CD4-positive, alpha-beta T cell treated with Interferon alpha-2 for 1 hour (primary cell): ENCODE results near the gene GNB5.
A peak's percentile ranks its signal among the peaks of the same experiment; 100 is the strongest.
"Not testable (repeated sequence)": the region's sequence is repeated elsewhere in the genome, so short reads cannot be mapped to it uniquely, and the experiment has no call there.

Experiments used
- DNase-seq, 2 donors: peaks; one replicate each; pipeline ENCODE4 v3.0.0-alpha.2; 2020 to 2022

GNB5 gene

GRCh38 chr15:52206446-52206845, 15.3 kb upstream of the GNB5 start:
- DNase-seq, result no peak

- no peak for DNase-seq
Measured at GRCh38 chr15:52204657-52205056, 13.5 kb upstream of the GNB5 start.

- no peak for DNase-seq
Measured at GRCh38 chr15:52200831-52201365, 9.7 kb upstream of the GNB5 start.

DNA sequence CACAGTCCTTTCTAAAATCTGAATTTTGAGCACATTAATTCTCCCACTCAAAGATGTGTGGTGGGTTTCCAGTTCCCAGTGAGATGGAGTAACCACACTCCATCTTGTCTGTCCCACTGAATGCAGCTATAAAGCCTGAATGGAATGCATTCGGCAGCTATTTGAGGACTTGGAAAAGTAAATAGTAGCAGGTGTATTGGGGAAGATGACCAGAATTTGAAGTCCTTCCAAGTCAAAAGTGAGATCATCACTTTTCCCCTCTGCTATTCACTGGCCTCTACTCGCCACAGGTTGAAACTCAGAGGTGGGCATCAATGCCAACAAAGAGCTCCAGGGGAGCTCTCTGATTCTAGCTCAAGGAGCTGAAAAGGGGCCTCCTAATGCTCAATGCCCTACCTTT, 8.1 kb upstream of the GNB5 start:
- no peak for DNase-seq

DNA sequence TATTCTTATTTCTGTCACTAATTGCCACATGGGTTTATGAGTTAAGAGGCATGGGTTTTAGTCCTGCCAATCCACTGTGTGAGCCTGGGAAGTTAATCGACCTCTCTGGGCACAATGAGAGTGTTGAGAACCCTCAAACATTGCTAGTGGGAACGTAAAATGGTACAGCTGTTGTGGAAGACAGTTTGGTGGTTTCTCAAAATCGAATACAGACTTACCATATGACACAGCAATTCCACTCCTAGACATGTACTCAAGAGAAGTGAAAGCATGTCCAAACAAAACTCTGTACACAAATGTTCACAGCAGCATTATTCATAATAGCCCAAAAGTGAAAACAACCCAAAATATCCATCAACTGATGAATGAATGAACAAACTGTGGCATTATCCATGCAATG, 5.7 kb upstream of the GNB5 start:
- no peak for DNase-seq

DNA sequence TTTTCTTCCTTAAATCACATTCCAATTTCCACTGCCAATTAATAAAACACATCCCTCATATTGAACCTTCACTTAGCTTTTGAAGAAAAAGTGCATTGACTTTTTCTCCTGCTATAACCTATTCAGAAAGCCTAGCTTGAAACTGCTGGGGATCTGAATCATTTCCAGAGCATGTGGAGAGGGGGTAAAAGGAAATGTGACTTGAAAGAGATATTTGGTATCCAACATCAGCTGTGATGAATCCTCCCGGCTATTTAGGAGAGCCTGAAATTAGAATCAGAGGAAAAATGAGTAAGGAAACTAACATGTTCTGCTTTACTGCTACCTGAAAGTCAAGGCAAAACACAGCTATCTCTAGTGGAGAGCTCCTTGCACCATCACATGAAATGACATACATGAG, 2.6 kb upstream of the GNB5 start:
- DNase-seq, result no peak

- DNase-seq, result no peak
Measured at GRCh38 chr15:52193321-52193720, 2.1 kb upstream of the GNB5 start.

DNA sequence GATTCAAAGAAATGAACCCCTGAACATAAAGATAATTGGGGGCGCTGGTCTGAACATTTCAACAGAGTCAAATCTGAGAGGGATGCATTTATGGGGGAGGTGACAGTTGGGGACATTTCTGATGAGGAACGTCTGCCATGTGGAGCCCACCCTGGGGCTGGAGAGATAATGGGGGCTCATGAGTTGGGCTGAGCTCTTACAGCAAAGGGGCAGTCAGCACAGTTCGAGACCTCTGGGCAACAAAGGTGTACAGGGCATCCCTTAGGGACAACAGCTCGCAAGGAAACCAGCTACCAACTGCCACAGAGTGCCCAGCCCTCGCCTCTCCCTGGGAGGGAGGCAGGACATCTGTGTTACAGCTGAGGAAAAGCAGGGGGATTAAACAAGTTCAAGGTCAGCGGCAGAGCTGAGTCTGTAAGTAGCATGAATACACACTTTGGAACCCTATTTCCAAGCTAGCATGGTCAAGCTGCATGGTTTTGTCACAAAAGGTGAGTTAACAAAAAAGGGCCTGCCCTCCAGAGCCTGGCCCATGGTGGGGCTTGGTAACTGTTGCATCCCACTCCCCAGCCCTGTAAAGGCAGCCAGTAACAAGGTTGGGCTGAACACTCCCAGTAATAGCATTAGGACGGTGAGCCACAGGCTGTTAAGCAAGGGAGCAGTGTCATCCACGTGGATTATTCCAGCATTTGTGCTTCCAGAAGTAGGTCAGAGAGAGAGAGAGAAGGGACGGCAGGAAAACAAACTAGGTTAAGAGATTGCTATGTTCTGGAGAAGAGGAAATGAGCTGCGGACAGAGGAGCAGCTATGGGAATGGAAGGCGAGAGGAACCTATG, 4.3 kb downstream of the GNB5 start:
- no peak for DNase-seq

- DNase-seq, result no peak
Measured at GRCh38 chr15:52185151-52185561, 6.0 kb downstream of the GNB5 start.

DNA sequence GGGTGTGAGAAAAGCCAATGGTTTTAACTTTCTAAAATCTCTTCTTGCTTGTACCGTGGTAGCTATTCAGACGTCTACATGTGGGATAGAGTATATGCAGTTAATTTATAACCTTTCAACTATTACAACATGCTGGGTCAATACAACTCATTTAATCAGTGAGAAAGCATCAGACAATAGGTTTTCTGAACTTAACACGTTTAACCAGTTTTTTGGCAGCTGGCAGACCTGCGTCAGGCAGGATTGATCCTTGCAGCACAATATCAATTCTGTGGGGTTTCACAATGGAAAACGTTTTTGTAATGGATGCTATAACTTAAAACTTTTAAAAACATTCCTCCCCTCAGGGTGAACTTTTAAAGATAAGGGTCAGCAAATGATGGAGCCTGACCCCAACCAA, 6.5 kb downstream of the GNB5 start:
- DNase-seq, result no peak

DNA sequence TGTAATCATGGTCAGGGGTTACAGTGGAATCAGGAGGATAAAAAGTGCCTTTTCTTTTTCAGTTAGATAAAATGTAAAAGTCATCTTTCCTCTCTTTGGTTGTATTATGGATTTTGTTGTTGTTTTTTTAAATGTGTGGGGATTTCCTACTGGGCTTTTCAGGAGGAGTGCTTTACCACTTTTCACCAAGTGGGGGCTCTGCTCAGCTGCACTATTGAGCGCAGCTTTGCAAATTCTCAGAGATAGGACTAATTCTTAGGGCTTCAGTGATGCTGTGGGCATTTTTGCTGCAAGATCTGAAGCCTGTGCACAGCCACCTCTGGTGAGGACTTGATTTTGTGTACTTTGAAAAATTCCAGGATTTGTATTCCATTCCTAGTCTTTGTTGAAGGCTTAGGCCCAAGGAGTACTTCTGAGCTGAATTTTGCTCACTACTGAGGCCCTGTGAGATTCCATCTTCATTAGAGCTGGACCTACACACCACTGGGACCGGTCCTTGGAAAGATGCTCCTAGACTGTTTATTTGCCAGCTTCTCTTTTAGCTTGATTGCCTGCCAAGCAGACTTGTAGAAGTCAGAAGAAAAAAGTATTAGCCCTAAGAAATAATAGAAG, 7.5 kb downstream of the GNB5 start:
- DNase-seq, result peak in 1 of 2 donors; percentile 46

- no peak for DNase-seq
Measured at GRCh38 chr15:52181938-52182780, 9.0 kb downstream of the GNB5 start.

GRCh38 chr15:52180851-52181450, 10.2 kb downstream of the GNB5 start:
- DNase-seq, result no peak

DNA sequence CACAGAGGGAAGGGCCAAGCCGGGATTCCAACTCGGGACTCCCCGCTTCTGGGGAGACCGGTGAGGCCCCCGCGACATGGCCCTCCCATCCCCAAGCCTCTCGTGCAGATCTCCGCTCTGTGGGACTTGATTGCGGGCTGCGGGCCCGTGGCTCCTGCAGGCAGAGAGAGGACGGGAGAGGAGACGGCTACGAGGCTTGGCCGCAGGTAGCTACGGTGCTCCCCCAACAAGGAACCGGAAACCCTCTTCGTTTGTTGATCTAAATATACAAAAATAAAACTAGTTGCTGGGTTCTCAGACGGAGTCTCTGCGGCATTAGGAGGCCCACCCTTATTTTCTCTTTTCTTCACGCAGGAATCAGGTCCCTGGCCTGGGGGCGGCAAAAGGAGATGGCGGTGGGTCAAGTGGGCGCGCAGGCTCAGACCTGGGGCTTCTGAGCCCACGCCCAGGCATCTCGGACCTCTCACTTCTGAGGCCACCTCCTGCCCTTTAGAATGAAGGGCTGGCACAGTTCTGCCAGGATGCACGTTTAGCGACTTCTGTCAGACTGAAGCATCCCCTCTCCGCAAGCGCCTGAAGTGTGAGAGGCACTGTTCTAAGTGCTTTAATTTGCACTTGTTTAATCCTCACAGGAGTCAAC, 10.9 kb downstream of the GNB5 start:
- DNase-seq, result peak; percentile 56 to 69

- peak; percentile 88 to 90 for DNase-seq
Measured at GRCh38 chr15:52179278-52180195, 11.7 kb downstream of the GNB5 start.

DNA sequence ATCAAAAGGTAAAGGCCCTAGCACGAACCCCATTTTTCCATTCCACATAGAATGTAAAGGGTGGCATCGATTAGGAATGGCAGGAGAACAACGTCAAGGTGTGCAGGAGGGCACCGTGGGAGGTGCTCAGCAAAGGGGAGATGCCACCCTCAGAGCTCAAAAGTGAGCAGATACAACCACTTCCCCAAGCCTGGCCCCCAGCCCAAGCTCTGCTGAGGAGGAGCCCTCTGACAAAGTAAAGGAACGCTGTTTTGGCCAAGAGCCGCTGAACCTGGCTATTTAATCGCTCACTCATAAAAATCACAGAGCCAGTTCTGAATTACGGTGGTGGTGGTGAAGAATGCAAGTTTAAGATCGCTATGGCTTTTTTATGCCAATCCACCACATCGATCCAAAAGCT, 12.4 kb downstream of the GNB5 start:
- DNase-seq, result no peak

DNA sequence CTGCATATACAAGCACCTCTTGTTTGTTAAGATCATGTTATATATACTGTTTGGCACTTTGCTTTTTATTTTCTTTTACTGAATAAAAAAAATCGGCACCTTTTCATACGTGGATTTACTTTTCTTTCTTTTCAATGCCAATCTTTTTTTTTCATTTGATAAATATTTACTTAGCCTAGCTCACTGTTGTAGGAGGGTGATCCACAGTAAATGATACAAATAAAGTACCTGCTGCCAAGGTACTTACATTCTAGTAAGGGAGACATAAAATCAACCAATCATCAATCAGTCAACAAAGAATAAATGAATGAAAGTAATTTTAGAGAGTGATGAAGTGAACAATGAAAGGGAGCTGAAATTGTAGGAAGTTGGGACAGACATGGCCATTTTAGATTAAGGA, 18.3 kb downstream of the GNB5 start:
- no peak for DNase-seq

- no peak for DNase-seq
Measured at GRCh38 chr15:52171807-52172206, 19.4 kb downstream of the GNB5 start.

DNA sequence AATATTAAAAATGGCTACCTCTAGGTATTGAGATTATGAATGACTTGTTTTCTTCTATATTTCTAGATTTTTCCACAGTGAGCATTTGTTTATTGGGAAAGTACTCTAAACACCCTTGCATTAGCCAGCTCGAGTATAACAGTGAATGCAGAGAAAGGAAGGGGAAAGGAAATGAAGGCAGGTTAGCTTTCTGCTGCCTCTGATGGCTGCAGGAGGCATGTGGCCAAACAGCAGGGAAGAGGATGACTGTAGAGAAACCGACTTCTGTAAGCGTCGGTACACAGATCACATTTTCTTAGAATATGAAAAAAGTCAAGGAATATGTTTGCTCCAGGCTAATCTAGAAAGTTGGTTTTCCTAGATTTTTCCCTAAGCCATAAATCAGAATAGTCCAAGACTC, 19.8 kb downstream of the GNB5 start:
- DNase-seq, result peak in 1 of 2 donors; percentile 22

DNA sequence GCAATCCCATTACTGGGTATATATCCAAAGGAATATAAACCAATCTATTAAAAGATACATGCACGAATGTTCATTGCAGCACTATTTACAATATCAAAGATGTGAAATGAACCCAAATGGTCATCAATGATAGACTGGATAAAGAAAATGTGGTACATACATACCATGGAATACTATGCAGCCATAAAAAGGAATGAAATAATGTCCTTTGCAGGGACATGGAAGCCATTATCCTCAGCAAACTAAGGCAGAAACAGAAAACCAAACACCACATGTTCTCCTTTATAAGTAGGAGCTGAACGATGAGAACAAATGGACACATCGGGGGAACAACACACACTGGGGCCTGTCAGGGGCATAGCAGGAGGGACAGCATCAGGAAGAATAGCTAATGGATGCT, 21.0 kb downstream of the GNB5 start:
- DNase-seq, result not testable (repeated sequence)

DNA sequence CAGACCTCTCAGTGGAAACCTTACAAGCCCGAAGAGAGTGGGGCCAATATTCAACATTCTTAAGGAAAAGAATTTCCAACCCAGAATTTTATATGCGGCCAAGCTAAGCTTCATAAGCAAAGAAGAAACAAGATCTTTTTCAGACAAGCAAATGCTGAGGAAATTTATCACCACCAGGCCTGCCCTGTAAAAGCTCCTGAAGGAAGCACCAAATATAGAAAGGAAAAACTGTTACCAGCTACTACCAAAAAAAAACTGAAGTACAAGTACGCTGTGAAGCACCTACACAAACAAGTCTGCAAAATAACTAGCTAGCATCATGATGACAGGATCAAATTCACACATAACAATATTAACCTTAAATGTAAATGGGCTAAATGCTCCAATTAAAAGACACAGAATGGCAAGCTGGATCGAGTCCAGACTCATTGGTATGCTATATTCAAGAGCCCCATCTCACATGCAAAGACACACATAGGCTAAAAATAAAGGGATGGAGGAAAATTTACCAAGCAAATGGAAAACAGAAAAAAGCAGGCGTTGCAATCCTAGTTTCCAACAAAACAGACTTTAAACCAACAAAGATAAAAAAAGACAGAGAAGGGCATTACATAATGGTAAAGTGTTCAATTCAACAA, 25.6 kb downstream of the GNB5 start:
- not testable (repeated sequence) for DNase-seq
